IPS-11a (cell line): ENCODE measurements around the gene AMN.
"Not testable (repeated sequence)": the region's sequence is repeated elsewhere in the genome, so short reads cannot be mapped to it uniquely, and the experiment has no call there.

ENCODE experiments used
- H3K4me3 ChIP-seq: one replicate; pipeline ENCODE4 v1.5.1; 2013; ENCODE audit warnings: low read depth, low read length, control low read depth

The AMN gene

GRCh38 chr14:102911991-102912761, 10.3 kb upstream of the AMN start:
- H3K4me3 ChIP-seq = no peak overlapping the region

GRCh38 chr14:102913341-102914211, 8.9 kb upstream of the AMN start:
- no peak overlapping the region for H3K4me3 ChIP-seq

DNA sequence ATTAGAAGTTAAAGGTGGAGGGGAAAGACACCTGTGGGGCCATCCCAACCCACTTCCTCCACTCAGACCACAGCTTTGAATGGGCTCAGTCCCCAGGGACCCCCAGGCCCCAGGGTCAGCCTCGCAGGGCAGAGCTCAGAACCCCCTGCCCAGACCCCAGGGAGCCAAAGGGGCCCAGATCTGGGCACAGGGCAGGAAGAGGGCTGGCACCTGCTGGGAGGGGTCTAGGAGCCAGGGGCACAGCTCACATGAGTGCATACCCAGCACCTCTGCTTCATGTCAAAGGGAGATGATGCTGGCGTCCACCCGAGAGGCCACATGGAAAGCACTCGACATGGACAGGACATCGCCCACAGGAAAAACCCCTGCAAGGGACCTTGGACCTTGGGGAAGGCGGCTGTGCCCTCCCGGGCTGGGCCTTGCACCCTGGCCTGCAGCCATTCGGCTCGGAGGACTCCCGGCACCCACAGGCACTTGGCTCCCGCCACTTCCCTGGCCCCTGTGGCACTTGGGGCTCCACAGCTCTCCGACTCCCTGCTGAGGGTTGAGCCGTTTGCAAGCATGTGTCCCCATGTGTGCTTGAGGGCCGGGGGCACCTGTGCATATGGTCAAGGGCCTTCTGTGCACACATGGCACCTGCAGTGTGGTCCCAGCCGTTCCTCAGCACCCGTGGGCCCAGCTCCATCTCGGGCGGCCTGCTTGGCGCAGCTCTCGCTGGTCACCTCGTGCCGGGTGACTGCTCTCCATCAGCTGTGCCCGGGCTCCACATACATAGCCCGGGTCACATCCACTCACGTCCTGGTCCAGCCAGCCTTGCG, 7.8 kb upstream of the AMN start:
- no peak overlapping the region for H3K4me3 ChIP-seq

GRCh38 chr14:102915292-102916110, 7.0 kb upstream of the AMN start:
- no peak overlapping the region for H3K4me3 ChIP-seq

DNA sequence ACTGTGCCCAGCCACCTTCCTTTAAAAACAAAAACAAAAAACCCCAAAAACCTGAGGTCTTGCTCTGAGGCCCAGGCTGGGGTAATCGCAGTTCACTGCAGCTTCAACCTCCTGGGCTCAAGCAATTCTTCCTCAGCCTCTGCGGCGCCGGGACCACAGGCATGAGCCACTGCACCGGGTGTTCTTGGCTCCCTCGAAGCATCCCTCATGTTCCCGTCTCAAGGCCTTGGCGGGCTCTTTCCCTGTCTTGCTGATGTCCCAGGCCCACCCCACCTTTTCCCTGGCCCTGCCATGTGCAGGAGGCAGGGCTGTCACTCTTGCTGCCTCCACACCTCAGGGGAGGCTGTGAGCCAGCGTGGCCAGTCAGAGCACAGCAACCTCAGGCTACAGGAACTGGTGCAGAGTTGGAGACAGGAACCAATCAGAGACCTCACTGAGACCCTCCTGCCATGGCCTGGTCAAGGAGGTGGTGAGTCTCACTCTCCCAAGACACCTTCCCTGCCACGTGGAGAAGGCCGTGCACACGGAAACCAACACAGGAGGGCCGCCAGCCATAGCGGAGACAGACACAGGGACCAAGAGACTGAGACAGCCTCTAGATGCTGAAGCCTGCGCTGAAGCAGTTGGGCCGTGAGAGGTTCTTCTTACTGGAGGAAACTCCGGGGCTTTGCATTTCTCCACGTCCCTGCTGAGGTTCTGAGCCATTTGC, 6.0 kb upstream of the AMN start:
- H3K4me3 ChIP-seq = no peak overlapping the region

GRCh38 chr14:102917056-102917385, 5.4 kb upstream of the AMN start:
- no peak overlapping the region for H3K4me3 ChIP-seq

DNA sequence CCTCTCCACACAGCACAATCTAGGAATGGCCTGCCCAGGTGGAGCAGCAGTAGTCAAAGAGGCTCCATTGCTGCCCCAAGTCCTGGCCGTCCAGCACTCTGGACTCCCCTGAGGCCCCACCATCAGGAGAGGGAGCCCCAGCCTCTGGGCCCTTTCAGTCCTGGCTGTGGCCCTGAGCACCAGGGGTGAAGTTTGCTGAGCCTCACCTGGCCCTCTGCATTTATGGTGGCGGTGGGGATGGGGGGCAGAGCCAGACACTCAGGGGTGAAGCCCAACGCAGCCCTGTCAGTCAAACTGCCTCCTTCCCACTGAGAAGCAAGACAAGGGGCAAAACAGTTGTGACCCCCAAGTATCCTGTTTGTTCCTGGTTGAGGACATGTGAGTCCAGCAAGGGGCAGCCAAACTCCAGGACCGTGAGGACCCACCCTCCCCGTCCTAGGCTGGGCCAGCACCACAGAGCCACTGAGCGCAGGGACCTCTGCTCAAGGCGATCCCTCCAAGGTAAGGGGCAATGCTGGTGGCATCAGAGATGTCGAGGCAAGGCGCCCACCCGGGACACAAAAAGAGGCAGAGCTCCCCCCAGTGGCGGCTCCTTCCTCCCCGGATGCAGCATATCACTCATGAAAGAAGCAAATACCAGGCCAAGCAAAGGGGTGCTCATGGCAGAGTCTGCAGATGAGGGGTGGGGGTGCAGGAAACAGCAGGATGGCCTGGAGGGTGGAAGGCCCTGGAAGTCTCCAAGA, 4.8 kb upstream of the AMN start:
- H3K4me3 ChIP-seq = no peak overlapping the region

DNA sequence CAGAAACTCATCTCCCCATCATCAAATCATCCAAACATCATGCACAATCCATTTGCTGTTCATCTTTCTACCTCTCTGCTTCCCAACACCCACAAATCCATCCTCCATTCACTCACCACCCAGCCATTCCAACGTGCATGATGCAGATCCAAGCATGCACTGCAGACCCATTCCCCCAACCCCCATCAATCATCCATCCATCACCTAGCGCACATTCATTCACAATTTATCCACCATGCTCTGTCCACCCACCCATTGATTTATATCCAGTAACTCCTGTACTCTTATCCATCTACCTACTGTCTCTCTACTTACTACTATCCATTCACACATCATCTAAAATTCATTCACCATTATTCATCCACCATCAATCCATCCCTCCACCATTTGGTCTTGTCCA, 4.0 kb upstream of the AMN start:
- no peak overlapping the region for H3K4me3 ChIP-seq

GRCh38 chr14:102920273-102920997, 2.0 kb upstream of the AMN start:
- no peak overlapping the region for H3K4me3 ChIP-seq

GRCh38 chr14:102920998-102921304, 1.5 kb upstream of the AMN start:
- H3K4me3 ChIP-seq = no peak overlapping the region

- peak overlapping the region; percentile 18 for H3K4me3 ChIP-seq
These were observed 900 bp downstream of the AMN start for GRCh38 chr14:102923201-102923924.

DNA sequence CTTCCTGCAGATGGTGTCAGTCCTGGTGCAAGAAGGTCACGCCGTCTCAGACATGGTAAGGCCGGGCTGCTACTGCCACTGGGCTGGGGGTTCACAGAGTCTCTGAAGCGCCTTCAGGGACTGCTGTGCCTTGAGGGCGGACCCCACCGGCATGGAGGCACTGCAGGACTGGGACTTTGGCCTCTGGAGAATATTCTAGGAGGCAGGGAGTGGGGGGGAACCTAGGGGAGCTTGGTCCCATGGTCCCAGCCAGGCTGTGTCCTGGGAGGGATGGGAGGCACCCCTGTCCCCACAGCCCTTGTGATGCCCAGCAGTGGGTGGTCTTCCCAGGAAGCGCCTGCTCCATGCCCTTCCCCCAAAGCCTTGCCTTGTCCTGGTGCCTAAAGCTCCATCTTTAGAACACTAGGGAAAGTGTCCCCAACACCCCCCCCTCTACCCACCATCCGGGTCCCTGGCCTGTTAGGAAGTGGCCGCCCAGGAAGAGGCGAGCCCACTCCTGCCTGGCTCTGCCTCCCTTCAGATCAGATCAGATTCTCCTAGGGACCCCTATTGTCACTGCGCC, 1.5 kb downstream of the AMN start:
- no peak overlapping the region for H3K4me3 ChIP-seq

- no peak overlapping the region for H3K4me3 ChIP-seq
These were observed 2.4 kb downstream of the AMN start for GRCh38 chr14:102924632-102925588.

- H3K4me3 ChIP-seq = no peak overlapping the region
These were observed 3.2 kb downstream of the AMN start for GRCh38 chr14:102925646-102926045.

GRCh38 chr14:102926104-102926503, 3.6 kb downstream of the AMN start:
- H3K4me3 ChIP-seq = no peak overlapping the region

- H3K4me3 ChIP-seq = not testable (repeated sequence)
These were observed 4.4 kb downstream of the AMN start for GRCh38 chr14:102926840-102927239.
